Measurements from ENCODE around the gene SLC2A10. TPM values are rescaled to one million over a fixed set of nuclear protein-coding genes. Genes with fewer than 3 reads are reported as not detected.
A peak's percentile ranks its signal among the peaks of the same experiment; 100 is the strongest.
"Not testable (repeated sequence)": the region's sequence is repeated elsewhere in the genome, so short reads cannot be mapped to it uniquely, and the experiment has no call there.

The SLC2A10 gene
- total RNA-seq, 2 experiments from 2014 or later = not detected

DNA sequence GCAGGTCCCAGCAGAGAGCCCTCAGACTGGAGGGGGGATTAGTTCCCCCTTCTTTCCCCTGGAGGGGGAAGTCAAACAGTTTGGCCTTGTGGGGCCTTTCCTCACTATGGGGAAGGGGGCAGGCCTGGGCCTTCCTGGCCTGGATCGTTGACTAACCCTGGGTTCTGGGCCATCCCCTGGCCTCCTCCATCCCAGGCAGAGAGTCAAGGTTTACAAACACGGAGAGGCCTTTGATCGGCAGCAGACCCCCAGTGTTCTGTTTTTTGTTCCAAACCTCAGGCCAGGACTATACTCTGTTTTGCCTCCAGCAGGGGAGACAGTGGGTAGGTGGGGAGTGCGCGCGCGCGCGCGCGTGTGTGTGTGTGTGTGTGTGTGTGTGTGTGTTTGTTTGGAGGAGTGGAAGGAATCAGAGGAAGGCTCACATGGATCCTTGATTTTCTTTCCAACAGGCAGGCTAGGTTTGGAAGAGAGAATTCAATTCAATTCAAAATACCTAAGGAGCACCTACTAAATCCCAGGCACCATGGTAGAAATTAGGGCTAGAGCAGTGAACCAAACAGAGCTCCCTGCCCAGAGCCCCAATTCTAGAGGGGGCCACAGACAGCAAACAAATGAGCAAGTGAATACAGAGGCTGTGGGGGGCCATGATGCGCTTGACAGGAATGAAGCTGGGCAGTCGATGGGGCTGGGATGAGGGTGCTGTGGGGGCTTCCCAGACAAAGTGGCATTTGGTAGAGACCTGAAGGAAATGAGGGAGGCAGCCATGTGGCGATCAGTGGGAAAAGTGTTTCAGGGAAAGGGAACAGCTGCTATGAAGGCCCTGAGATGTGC, 35.0 kb upstream of the SLC2A10 start:
- Mint-ChIP-seq H3K9me3 (peaks cover 15% of the 10 kb centered on the region), H3K4me3 (no peak overlapping the region), H3K4me1 (no peaks in the 10 kb centered on the region), H3K27me3 (peaks cover 3% of the 10 kb centered on the region), H3K36me3 (no peaks in the 10 kb centered on the region), H3K27ac (no peak overlapping the region)
- ATAC-seq (ENCODE audit: low read depth) = no peak
- POLR2A ChIA-PET = no interaction called here
- no peak for DNase-seq

DNA sequence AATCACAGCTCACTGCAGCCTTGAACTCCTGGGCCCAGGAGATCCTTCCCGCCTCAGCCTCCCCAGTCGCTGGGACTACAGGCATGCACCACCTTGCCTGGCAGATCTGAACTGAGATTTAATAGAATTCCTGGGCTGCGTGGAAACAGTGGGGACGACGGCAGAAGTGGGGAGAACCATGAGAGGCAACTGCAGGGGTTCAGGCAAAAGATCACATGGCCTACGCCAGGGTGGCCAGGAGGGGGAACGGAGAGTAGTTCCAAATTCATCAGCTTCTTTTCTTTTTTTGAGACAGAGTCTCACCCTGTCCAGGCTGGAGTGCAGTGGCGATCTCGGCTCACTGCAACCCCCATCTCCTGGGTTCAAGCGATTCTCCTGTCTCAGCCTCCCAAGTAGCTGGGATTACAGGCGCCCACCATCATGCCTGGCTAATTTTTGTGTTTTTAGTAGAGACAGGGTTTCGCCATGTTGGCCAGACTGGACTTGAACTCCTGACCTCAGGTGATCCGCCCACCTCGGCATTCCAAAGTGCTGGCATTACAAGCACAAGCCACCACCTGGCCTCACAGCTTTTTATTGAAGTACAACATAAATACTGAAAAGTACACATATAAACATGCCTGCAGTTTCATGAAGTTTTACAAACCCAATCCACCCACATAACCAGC, 32.7 kb upstream of the SLC2A10 start:
- H3K36me3 Mint-ChIP-seq; H3K9me3 Mint-ChIP-seq; H3K27ac Mint-ChIP-seq; H3K4me1 Mint-ChIP-seq; H3K4me3 Mint-ChIP-seq; DNase-seq; H3K27me3 Mint-ChIP-seq; ATAC-seq (ENCODE audit: low read depth); POLR2A ChIA-PET: not testable (repeated sequence)

DNA sequence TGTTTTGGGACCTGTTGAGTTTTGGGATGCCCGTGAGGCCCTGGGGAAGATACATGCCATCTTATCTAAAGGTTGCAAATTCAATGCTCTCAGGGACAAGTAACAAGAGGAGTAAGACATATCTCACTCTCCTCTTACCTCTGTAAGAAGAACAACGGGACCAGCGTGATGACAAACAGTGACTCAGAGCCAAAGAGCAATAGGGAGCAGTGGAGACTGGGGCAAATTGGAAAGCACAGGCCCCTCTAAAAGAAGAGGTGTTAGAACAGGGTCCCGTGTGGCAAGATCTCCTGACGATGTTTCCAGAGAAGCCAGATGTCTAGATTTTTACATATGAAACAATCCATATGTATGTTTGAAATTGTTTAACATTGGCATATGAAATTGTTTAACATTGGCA, 31.8 kb upstream of the SLC2A10 start:
- Mint-ChIP-seq H3K9me3 (peaks cover 2% of the 10 kb centered on the region), H3K36me3 (no peaks in the 10 kb centered on the region), H3K27me3 (no peaks in the 10 kb centered on the region), H3K27ac (no peak overlapping the region), H3K4me1 (peaks cover 9% of the 10 kb centered on the region), H3K4me3 (no peak overlapping the region)
- ATAC-seq (ENCODE audit: low read depth) (no peak), DNase-seq (no peak)
- POLR2A ChIA-PET = no interaction called here

DNA sequence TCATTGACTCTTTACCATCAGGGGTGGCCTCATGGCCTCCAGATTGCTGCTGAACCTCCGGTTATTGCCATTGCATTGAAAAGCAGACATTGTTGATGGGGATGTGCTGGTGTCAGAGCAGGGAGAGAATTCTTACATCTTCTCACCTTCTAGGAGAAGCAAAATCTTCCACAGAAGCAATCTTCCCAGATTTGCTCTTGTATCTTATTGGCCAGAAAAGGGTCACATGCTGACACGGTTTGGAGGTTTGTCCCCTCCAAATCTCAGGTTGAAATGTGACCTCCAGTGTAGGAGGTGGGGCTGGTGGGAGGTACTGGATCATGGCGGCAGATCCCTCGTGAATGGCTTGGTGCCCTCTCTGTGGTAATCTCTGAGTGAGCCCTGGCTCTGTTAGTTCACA, 30.9 kb upstream of the SLC2A10 start:
- Mint-ChIP-seq H3K4me1 (peaks cover 9% of the 10 kb centered on the region), H3K27me3 (no peaks in the 10 kb centered on the region), H3K36me3 (no peaks in the 10 kb centered on the region), H3K27ac (no peak overlapping the region), H3K4me3 (no peak overlapping the region), H3K9me3 (peaks cover under 1% of the 10 kb centered on the region)
- POLR2A ChIA-PET = interaction anchor here (2.5 kb wide), 1 partner anchor 134 kb away, joined by 7 read pairs; no protein-coding TSS in a partner anchor
- no peak for DNase-seq
- no peak for ATAC-seq (ENCODE audit: low read depth)

DNA sequence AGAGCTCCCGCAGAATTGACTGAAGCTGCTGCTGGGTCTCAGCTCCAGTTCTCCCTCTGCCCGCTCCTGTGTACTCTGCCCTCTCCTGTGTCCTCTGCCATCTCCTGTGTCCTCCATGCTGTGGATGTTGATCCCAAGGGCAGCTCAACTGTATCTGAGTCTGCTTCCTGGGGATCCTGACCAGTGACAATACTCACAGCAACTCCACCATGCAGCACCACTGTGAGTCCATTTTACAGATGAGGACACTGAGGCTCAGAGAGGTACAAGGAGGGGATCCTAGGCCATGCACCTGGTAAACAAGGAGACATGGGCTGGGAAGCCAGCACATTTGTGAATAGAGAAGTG, 28.8 kb upstream of the SLC2A10 start:
- ATAC-seq (ENCODE audit: low read depth) (no peak), DNase-seq (no peak)
- H3K27me3 Mint-ChIP-seq = no peaks in the 10 kb centered on the region
- H3K4me3 Mint-ChIP-seq = no peak overlapping the region
- H3K36me3 Mint-ChIP-seq = peaks cover 4% of the 10 kb centered on the region
- peaks cover 12% of the 10 kb centered on the region for H3K4me1 Mint-ChIP-seq
- POLR2A ChIA-PET = interaction anchor here (2.5 kb wide), 1 partner anchor 136 kb away, joined by 7 read pairs; no protein-coding TSS in a partner anchor
- H3K9me3 Mint-ChIP-seq = no peaks in the 10 kb centered on the region
- peak overlapping the region; percentile 44 for H3K27ac Mint-ChIP-seq

DNA sequence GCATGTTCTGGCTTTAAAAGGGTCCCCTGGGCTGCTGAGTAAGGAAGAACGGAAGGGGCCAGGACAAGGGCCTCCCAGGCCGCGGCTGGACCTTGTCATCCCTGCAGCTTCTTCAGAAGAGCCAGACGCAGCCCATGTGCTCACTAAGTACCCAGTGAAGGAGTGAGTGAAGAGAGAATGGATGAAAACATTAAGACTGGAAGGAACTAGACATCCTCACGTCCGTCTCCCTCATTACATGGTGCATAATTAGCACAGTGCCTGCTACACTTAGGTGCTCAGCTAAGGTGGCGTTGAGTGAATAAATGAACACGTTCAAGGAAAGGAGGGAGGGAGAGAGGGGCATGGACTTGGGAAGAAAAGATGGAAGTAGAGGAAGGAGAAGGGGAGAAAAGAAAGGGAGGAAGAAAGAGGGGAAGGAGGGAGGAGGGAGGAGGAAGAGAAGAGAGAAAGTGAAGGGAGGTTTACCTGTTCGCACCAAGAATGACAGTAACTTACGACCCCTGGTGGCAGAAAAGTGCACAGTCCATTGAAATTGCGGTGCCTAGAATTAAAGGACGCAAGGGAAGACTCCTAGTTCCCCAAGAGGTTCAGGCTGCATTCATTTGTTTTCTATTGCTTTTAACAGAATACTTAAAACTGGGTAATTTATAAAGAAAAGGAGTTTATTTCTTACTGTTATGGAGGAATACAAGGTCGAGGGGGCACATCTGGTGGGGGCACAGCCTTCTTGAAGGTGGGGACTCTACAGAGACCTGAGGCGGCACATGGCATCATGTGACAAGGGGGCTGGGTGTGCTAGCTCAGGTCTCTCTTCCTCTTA, 28.2 kb upstream of the SLC2A10 start:
- ATAC-seq (ENCODE audit: low read depth) = peak; percentile 66
- POLR2A ChIA-PET = interaction anchor here (0.7 to 2.5 kb wide), 3 partner anchors 136 to 161 kb away, joined by 3 to 7 read pairs (median 3); no protein-coding TSS in a partner anchor

DNA sequence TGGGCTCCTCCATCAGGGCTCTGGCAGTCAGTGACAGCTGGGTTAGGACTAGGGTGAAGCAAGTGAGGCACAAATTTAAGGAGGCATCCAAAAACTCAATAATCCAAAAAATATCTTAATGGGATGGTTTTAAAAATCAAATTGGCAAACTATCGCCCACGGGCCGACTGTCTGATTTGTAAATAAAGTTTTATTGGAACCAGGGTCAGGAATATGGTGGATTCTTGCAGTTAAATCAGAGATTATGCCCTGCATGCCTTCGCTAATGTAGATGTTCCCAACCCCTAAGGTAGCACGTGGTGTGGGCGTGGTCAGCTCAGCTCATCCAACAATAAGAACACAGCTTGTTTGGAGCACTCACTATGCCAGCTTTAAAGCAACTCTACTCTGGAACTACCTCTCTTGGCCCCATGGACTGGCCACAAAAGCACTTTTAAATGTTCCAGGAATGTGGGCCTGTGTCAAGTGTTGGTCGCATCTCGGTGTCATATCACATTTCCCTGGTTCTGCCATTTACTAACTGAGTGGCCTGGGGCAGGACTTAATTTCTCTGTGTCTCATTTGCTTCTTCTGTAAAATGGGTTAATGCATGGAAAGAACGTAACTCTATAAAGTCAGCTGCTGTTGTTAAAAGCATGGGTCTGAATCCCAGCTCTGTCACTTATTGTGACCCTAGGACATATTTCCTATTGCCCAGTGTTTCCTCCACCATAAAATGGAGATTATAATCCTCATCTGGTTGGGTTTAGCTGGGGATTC, 27.2 kb upstream of the SLC2A10 start:
- H3K4me3 Mint-ChIP-seq = no peak overlapping the region
- DNase-seq (no peak), ATAC-seq (ENCODE audit: low read depth) (no peak)
- H3K27me3 Mint-ChIP-seq = no peaks in the 10 kb centered on the region
- POLR2A ChIA-PET = interaction anchor here (1.0 kb wide), 1 partner anchor 162 kb away, joined by 3 read pairs; no protein-coding TSS in a partner anchor
- no peaks in the 10 kb centered on the region for H3K9me3 Mint-ChIP-seq
- peaks cover 15% of the 10 kb centered on the region for H3K36me3 Mint-ChIP-seq
- H3K4me1 Mint-ChIP-seq = peaks cover 26% of the 10 kb centered on the region
- H3K27ac Mint-ChIP-seq = no peak overlapping the region

More for the DNA sequence above, 28.2 kb upstream of the SLC2A10 start:
- peaks cover 9% of the 10 kb centered on the region for H3K36me3 Mint-ChIP-seq
- H3K4me1 Mint-ChIP-seq = peaks cover 18% of the 10 kb centered on the region
- no peak overlapping the region for H3K4me3 Mint-ChIP-seq
- peak; percentile 60 for DNase-seq
- peak overlapping the region; percentile 44 for H3K27ac Mint-ChIP-seq
- H3K9me3 Mint-ChIP-seq = no peaks in the 10 kb centered on the region
- no peaks in the 10 kb centered on the region for H3K27me3 Mint-ChIP-seq

DNA sequence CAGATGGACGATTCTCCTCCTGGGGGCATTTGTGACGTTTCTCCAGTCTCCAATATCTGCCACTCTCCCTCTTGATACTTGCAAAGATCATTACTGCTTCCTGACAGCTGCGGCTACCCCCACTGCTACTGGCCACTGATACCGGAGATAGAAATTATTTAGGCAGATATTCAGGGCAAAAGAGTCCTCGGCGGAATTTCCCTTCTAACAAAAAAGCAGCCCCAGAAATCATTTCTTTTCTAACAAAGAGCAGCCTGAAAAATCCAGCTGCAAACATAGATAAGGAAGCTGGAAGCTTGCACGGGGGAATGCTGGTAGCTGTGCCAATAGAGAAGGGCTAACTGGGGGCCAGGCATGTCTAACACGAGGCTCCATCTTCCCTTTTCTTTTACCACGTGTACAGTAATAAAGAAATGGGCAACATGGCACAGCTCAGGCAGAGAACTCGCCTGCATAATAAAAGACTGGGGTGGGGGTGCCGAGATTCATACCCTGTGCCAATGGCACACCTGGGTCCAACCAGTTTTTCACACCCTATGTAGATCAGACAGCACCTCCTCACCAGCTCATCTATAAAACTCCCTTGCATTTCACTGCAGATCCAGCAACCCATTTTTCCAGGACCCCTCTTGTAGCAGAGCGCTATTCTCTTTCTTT, 26.3 kb upstream of the SLC2A10 start:
- Mint-ChIP-seq H3K27me3 (no peaks in the 10 kb centered on the region), H3K4me3 (no peak overlapping the region), H3K27ac (no peak overlapping the region), H3K36me3 (peaks cover 15% of the 10 kb centered on the region), H3K4me1 (peaks cover 34% of the 10 kb centered on the region), H3K9me3 (no peaks in the 10 kb centered on the region)
- POLR2A ChIA-PET = no interaction called here
- DNase-seq = no peak
- ATAC-seq (ENCODE audit: low read depth) = no peak

DNA sequence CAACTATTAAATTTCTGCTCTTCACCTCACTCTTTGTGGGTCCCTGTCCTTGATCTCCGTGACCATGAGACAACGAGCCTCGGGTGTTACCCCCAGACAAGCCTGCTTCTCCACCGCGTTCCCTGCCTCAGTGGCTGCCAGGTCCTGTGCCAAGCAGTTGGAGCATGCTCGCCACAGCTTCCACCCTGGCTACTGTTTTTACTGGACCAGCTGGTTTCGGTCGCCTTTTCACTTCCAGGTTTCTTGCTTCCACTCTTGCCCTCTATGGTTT, 25.8 kb upstream of the SLC2A10 start:
- DNase-seq = no peak
- Mint-ChIP-seq H3K4me1 (peaks cover 38% of the 10 kb centered on the region), H3K27me3 (no peaks in the 10 kb centered on the region), H3K36me3 (peaks cover 15% of the 10 kb centered on the region), H3K4me3 (no peak overlapping the region), H3K27ac (no peak overlapping the region), H3K9me3 (no peaks in the 10 kb centered on the region)
- POLR2A ChIA-PET = no interaction called here
- ATAC-seq (ENCODE audit: low read depth) = no peak

DNA sequence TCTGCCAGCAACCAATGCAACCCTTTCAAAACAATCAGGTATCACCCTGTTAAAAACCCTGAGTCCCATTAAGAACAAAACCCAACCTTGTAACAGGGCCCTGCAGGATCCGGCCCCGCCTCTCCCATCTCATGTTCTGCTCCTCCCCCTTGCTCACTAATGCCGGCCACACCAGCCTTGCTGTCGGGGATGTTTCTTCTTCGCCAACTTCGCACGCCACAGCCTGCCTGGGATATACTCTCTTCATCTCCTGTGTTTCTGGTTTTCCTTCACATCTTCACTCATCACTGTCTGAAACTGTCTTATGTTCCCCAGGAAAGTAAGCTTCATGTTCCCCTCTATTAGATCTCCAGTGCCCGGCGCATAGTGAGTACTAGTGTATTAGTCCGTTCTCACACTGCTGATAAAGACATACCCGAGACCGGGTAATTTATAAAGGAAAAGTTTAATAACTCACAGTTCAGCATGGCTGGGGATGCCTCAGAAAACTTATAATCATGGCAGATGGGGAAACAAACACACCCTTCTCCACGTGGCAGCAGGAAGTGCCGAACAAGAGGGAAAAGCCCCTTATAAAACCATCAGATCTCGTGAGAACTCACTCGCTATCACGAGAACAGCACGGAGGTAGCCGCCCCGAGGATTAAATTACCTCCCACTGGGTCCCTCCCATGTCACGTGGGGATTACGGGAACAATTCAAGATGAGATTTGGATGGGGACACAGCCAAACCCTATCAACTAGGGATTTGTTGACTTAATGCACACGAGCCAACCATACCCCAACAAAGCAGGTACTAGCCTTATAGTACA, 25.3 kb upstream of the SLC2A10 start:
- Mint-ChIP-seq H3K4me3 (no peak overlapping the region), H3K9me3 (no peaks in the 10 kb centered on the region), H3K36me3 (peaks cover 15% of the 10 kb centered on the region), H3K4me1 (peaks cover 38% of the 10 kb centered on the region), H3K27me3 (no peaks in the 10 kb centered on the region), H3K27ac (peak overlapping the region; percentile 22)
- no peak for ATAC-seq (ENCODE audit: low read depth)
- DNase-seq = no peak
- POLR2A ChIA-PET = no interaction called here

DNA sequence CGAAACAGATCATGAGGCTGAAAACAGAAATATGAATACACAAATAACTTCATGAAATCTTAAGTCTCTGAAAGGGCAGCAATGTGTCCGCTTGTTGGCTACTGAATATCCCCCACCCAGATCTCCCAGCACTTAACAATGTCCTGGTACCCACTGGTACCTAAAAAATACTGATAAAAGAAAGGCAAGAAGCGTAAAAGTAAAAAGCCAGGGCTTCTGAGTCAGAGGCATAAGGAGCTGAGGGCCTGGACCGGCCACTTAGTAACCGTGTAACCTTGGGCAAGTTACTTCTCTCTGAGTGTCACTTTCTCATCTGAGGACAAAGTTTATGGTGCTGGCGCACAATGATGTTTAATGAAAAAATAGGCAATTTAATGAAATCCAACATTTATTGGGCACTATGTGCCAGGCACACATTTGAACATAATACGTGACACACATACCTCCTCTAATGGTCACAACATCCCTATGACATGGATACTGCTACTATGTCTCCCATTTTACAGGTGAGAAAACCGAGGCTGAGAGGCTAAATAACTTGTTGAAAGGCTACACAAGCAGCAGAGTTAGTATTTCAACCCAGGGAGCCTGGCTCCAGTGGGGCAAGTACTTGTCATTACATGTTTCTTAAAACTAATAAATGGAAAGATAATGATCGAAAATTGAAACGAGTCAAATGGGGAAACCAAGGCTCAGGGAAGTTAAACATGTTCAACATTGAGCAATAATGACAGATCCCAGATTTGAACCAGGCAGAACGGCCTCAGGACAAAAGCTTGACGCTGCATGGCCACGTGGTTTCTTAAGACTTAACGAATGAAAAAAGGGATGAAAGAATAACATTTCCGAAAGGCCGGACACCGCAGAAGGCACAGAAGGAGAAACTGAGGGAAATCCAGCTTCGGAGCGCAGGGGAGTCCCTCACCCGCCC, 21.0 kb upstream of the SLC2A10 start:
- POLR2A ChIA-PET = interaction anchor here (0.9 to 1.6 kb wide), 5 partner anchors 87 to 382 kb away, joined by 3 to 4 read pairs (median 3); partner anchors contain the start of gene ZNF334
- no peak for ATAC-seq (ENCODE audit: low read depth)
- no peaks in the 10 kb centered on the region for H3K9me3 Mint-ChIP-seq

More for the DNA sequence above, 21.0 kb upstream of the SLC2A10 start:
- H3K36me3 Mint-ChIP-seq = peaks cover 15% of the 10 kb centered on the region
- peak overlapping the region; percentile 78 for H3K27ac Mint-ChIP-seq
- H3K27me3 Mint-ChIP-seq = no peaks in the 10 kb centered on the region
- DNase-seq = no peak
- H3K4me3 Mint-ChIP-seq = peak overlapping the region; percentile 86
- H3K4me1 Mint-ChIP-seq = peaks cover 37% of the 10 kb centered on the region

All from activated naive CD8-positive, alpha-beta T cell treated with anti-CD3 and anti-CD28 coated beads, Interleukin-2, amount 10 ng/mL, durations not matched to agents 7 days and 5 days (primary cell).